ENCODE data around the gene TBC1D5.

DNA sequence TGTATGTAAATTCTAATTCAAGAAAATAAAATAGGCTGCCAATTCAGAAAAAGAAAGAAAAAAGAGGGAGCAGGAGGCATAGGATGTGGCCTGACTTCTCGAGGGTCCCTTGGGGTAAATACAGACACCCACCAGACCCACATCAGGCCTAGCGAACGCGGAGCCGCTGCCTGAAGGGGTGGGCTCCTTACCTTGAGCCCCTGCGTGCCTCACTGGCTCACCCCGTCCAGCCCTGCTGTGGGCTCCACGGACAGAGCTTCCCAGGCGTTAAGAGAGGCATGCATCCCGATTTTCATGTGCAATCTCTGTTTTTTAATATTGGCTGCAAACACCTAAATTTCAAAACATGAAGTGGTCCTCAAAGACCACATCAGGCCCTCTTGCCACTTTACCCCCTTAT lies 599.9 kb downstream of the TBC1D5 start:
- TF ChIP-seq, protein P1, sequence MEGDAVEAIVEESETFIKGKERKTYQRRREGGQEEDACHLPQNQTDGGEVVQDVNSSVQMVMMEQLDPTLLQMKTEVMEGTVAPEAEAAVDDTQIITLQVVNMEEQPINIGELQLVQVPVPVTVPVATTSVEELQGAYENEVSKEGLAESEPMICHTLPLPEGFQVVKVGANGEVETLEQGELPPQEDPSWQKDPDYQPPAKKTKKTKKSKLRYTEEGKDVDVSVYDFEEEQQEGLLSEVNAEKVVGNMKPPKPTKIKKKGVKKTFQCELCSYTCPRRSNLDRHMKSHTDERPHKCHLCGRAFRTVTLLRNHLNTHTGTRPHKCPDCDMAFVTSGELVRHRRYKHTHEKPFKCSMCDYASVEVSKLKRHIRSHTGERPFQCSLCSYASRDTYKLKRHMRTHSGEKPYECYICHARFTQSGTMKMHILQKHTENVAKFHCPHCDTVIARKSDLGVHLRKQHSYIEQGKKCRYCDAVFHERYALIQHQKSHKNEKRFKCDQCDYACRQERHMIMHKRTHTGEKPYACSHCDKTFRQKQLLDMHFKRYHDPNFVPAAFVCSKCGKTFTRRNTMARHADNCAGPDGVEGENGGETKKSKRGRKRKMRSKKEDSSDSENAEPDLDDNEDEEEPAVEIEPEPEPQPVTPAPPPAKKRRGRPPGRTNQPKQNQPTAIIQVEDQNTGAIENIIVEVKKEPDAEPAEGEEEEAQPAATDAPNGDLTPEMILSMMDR (IDR thresholded peaks at IDR 0.05): no peak
- TF ChIP-seq POLR2A (IDR thresholded peaks at IDR 0.05): no peak
